GM23248 (cell line): ENCODE measurements around the gene VIM.

Experiments used
- EZH2 ChIP-seq: fragments of 200-600 bp; sonication (generic); IDR thresholded peaks from 2 replicates; pipeline ENCODE4 v1.6.1; 2018; ENCODE audit warnings: antibody characterized with exemption, mild to moderate bottlenecking; ENCODE audit not compliant: insufficient read depth, poor library complexity, severe bottlenecking
- EZH2phosphoT487 ChIP-seq: fragments of 200-600 bp; sonication (generic); IDR thresholded peaks from 2 replicates; pipeline ENCODE4 v1.6.1; 2018; ENCODE audit warnings: antibody characterized with exemption, moderate library complexity, mild to moderate bottlenecking, low read depth; ENCODE audit not compliant: insufficient read depth

DNA sequence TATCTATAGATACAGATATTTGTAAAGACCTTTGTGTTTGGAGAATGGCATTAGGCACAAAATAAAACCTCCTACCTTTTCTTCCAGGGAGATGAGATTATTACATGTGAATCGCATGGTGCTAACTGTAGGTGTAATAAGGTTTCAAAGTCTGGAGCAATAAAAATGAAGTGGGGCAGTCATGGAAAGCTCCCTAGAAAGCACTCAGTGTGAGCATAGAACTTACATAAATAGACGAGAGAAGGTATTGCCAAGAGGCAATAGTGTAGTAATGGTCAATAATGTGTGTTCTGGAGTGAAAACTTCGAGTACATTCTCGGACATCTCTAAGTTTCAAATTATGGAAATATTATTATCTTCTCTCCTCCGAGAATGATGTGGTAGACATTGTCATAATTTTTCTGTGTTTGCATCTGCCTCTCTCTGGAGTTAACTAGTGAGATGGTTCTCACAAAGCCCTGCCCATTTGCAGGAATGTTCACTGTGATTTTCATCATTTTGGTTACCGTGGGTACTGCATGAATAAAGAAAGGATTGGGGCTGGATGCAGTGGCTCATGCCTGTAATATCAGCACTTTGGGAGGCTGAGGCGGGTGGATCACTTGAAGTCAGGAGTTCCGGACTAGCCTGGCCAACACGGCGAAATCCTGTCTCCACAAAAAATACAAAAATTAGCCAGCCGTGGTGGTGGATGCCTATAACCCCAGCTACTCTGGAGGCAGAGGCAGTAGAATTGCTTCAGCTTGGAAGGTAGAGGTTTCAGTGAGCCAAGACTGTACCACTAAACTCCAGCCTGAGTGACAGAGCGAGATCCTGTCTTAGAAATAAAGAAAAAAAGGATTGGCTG is 10.6 kb downstream of the VIM start:
- TF ChIP-seq EZH2phosphoT487 (no peak), EZH2 (no peak)
